Mesenchymal stem cell (in vitro differentiated cells and primary cell): ENCODE results near the gene FAM222B.
"Not testable (repeated sequence)": the region's sequence is repeated elsewhere in the genome, so short reads cannot be mapped to it uniquely, and the experiment has no call there.

Experiments used
- DNase-seq: peaks from one replicate; pipeline ENCODE4 v3.0.0-alpha.2; 2013
- H2AFZ ChIP-seq: one replicate; pipeline ENCODE4 v1.6.1; 2013; ENCODE audit warnings: low read depth, mild to moderate bottlenecking, control low read depth, inconsistent platforms, low read length, moderate library complexity
- H2AK5ac ChIP-seq: 2 replicates; pipeline ENCODE4 v1.6.1; 2013; ENCODE audit warnings: low read length, moderate library complexity, mild to moderate bottlenecking, inconsistent platforms; ENCODE audit not compliant: severe bottlenecking
- H2BK120ac ChIP-seq: one replicate; pipeline ENCODE4 v1.6.1; 2013; ENCODE audit warnings: low read depth, mild to moderate bottlenecking, inconsistent platforms, low read length, moderate library complexity
- H2BK12ac ChIP-seq, 2 experiments: one replicate each; pipeline ENCODE4 v1.6.1; 2013; ENCODE audit warnings: inconsistent platforms in 2 of 2, low read length in 2 of 2, mild to moderate bottlenecking in 2 of 2, moderate library complexity in 2 of 2, control low read depth in 1 of 2
- H2BK15ac ChIP-seq: one replicate; pipeline ENCODE4 v1.6.1; 2013; ENCODE audit warnings: mild to moderate bottlenecking, low read depth, inconsistent platforms; ENCODE audit not compliant: poor library complexity, severe bottlenecking
- H2BK5ac ChIP-seq: 2 replicates; pipeline ENCODE4 v1.6.1; 2013; ENCODE audit warnings: low read depth, mild to moderate bottlenecking, low read length, control low read depth, inconsistent platforms; ENCODE audit not compliant: poor library complexity, severe bottlenecking
- H3K14ac ChIP-seq, 2 experiments: one replicate each; pipeline ENCODE4 v1.6.1; 2013; ENCODE audit warnings: inconsistent platforms in 2 of 2, low read length in 2 of 2, control low read depth in 1 of 2, mild to moderate bottlenecking in 1 of 2, moderate library complexity in 1 of 2
- H3K18ac ChIP-seq, 2 experiments: one replicate each; pipeline ENCODE4 v1.6.1; 2013; ENCODE audit warnings: inconsistent platforms in 2 of 2, low read length in 2 of 2, control low read depth in 1 of 2, low read depth in 1 of 2, mild to moderate bottlenecking in 1 of 2
- H3K23ac ChIP-seq, 2 experiments: one replicate each; pipeline ENCODE4 v1.6.1; 2013; ENCODE audit warnings: inconsistent platforms in 2 of 2, low read length in 2 of 2, mild to moderate bottlenecking in 2 of 2, moderate library complexity in 2 of 2, control low read depth in 1 of 2
- H3K27ac ChIP-seq: 2 replicates; pipeline ENCODE4 v1.5.1; 2013; ENCODE audit warnings: mild to moderate bottlenecking, moderate library complexity, low read length, control low read depth, inconsistent platforms; ENCODE audit not compliant: poor library complexity, severe bottlenecking
- H3K27me3 ChIP-seq, 2 experiments: 2 replicates each; pipeline versions ENCODE4 v1.6.1 to v1.7.0; 2013; ENCODE audit warnings: low read length in 2 of 2, mild to moderate bottlenecking in 2 of 2, moderate library complexity in 2 of 2, control low read depth in 1 of 2, inconsistent platforms in 1 of 2; ENCODE audit not compliant: control insufficient read depth in 1 of 2, insufficient read depth in 1 of 2
- H3K36me3 ChIP-seq, 2 experiments: 2 replicates each; pipeline versions ENCODE4 v1.6.1 to v1.7.0; 2013; ENCODE audit warnings: low read length in 2 of 2, control low read depth in 1 of 2, inconsistent platforms in 1 of 2, low read depth in 1 of 2, mild to moderate bottlenecking in 1 of 2; ENCODE audit not compliant: insufficient read depth in 2 of 2, control insufficient read depth in 1 of 2
- H3K4ac ChIP-seq, 2 experiments: one replicate each; pipeline ENCODE4 v1.6.1; 2013; ENCODE audit warnings: inconsistent platforms in 2 of 2, low read length in 2 of 2, mild to moderate bottlenecking in 2 of 2, moderate library complexity in 2 of 2, control low read depth in 1 of 2, low read depth in 1 of 2
- H3K4me1 ChIP-seq: 2 replicates; pipeline ENCODE4 v1.6.1; 2013; ENCODE audit warnings: low read depth, low read length, control low read depth; ENCODE audit not compliant: control insufficient read depth, insufficient read depth
- H3K4me2 ChIP-seq: 2 replicates; pipeline ENCODE4 v1.6.1; 2013; ENCODE audit warnings: low read length, mild to moderate bottlenecking, inconsistent platforms; ENCODE audit not compliant: poor library complexity, severe bottlenecking
- H3K4me3 ChIP-seq, 2 experiments: 2 replicates each; pipeline versions ENCODE4 v1.5.1 to v1.7.0; 2013; ENCODE audit warnings: low read length in 2 of 2, mild to moderate bottlenecking in 2 of 2, control low read depth in 1 of 2, low read depth in 1 of 2; ENCODE audit not compliant: insufficient read depth in 1 of 2
- H3K79me1 ChIP-seq: replicated peaks from 2 replicates; pipeline ENCODE4 v1.6.1; 2013; ENCODE audit warnings: mild to moderate bottlenecking, control low read depth, low read length, inconsistent platforms; ENCODE audit not compliant: poor library complexity, severe bottlenecking
- H3K9ac ChIP-seq: 2 replicates; pipeline ENCODE4 v1.7.0; 2013; ENCODE audit warnings: mild to moderate bottlenecking, low read length, moderate library complexity
- H3K9me3 ChIP-seq: 2 replicates; pipeline ENCODE4 v1.7.0; 2013; ENCODE audit warnings: mild to moderate bottlenecking, low read length; ENCODE audit not compliant: control insufficient read depth
- H4K8ac ChIP-seq: one replicate; pipeline ENCODE4 v1.6.1; 2013; ENCODE audit warnings: inconsistent platforms, mild to moderate bottlenecking, low read length, moderate library complexity
- H4K91ac ChIP-seq: one replicate; pipeline ENCODE4 v1.6.1; 2013; ENCODE audit warnings: mild to moderate bottlenecking, low read length, inconsistent platforms
- WGBS: methylation state at CpG from one replicate; pipeline ENCODE4 v1.1.7; 2013; ENCODE audit warnings: mixed read lengths; 5-methylcytosine and 5-hydroxymethylcytosine counted together

FAM222B gene

GRCh38 chr17:28723836-28724499 lies 118.6 kb downstream of the FAM222B start:
- H2BK5ac ChIP-seq, H3K23ac ChIP-seq, H2AK5ac ChIP-seq, H2AFZ ChIP-seq, H3K14ac ChIP-seq, H4K91ac ChIP-seq, H3K27ac ChIP-seq, H3K4ac ChIP-seq, H3K18ac ChIP-seq, H2BK120ac ChIP-seq, H3K4me3 ChIP-seq, H3K79me1 ChIP-seq, H2BK15ac ChIP-seq, H3K4me2 ChIP-seq, H4K8ac ChIP-seq, H3K27me3 ChIP-seq, DNase-seq, H2BK12ac ChIP-seq, H3K9me3 ChIP-seq: not testable (repeated sequence)
- Histone ChIP-seq H3K9ac (peak overlapping the region; percentile 75), H3K36me3 (peaks cover 25 to 42% of the 10 kb centered on the region in 2 experiments), H3K4me1 (peaks cover 26% of the 10 kb centered on the region)
- WGBS, result 81% methylated on average over 2 of the region's 4 CpGs

- DNase-seq, result no peak
- peaks cover 25 to 42% of the 10 kb centered on the region in 2 experiments for H3K36me3 ChIP-seq
- peaks cover 29% of the 10 kb centered on the region for H3K4me1 ChIP-seq
- no peak overlapping the region for H2BK15ac ChIP-seq
- no peak overlapping the region for H3K4ac ChIP-seq
- H4K8ac ChIP-seq, result no peak overlapping the region
- H3K9me3 ChIP-seq, result no peaks in the 10 kb centered on the region
- no peak overlapping the region for H2BK5ac ChIP-seq
- no peak overlapping the region for H2AK5ac ChIP-seq
- no peak overlapping the region for H3K18ac ChIP-seq
- WGBS, result 88% methylated on average over 6 of the region's 6 CpGs
- no peak overlapping the region for H3K4me2 ChIP-seq
- no peaks in the 10 kb centered on the region for H3K79me1 ChIP-seq
- no peak overlapping the region for H2BK12ac ChIP-seq
- H3K9ac ChIP-seq, result peak overlapping the region; percentile 32
- no peak overlapping the region for H3K14ac ChIP-seq
- no peak overlapping the region for H2AFZ ChIP-seq
- H3K27ac ChIP-seq, result no peak overlapping the region
- no peaks in the 10 kb centered on the region for H3K27me3 ChIP-seq
- H4K91ac ChIP-seq, result no peak overlapping the region
- no peak overlapping the region for H2BK120ac ChIP-seq
- no peak overlapping the region for H3K4me3 ChIP-seq
- H3K23ac ChIP-seq, result no peak overlapping the region
These were observed 119.3 kb downstream of the FAM222B start for GRCh38 chr17:28723159-28723835.

GRCh38 chr17:28722417-28723158 lies 120.0 kb downstream of the FAM222B start:
- Histone ChIP-seq H3K9ac (peak overlapping the region; percentile 32), H2AFZ (no peak overlapping the region), H2BK12ac (no peak overlapping the region), H4K91ac (no peak overlapping the region), H3K4ac (no peak overlapping the region), H3K9me3 (no peaks in the 10 kb centered on the region), H3K4me2 (no peak overlapping the region), H4K8ac (no peak overlapping the region), H3K79me1 (no peaks in the 10 kb centered on the region), H3K36me3 (peaks cover 25 to 42% of the 10 kb centered on the region in 2 experiments), H3K18ac (no peak overlapping the region), H2BK15ac (no peak overlapping the region), H3K14ac (no peak overlapping the region), H3K23ac (peak overlapping the region in 1 of 2 experiments; percentile 34), H2BK120ac (no peak overlapping the region), H3K4me1 (peaks cover 27% of the 10 kb centered on the region), H3K4me3 (peak overlapping the region in 1 of 2 experiments; percentile 52), H3K27me3 (no peaks in the 10 kb centered on the region), H2AK5ac (no peak overlapping the region), H2BK5ac (no peak overlapping the region), H3K27ac (no peak overlapping the region)
- DNase-seq, result no peak
- WGBS, result 93% methylated on average over 7 of the region's 7 CpGs

GRCh38 chr17:28720997-28721329 lies 121.6 kb downstream of the FAM222B start:
- not testable (repeated sequence) for H4K91ac ChIP-seq
- 27% methylated on average over 19 of the region's 19 CpGs for WGBS

More at GRCh38 chr17:28720997-28721329, 121.6 kb downstream of the FAM222B start:
- not testable (repeated sequence) for H4K8ac ChIP-seq, H3K27me3 ChIP-seq, H2BK120ac ChIP-seq, H2AK5ac ChIP-seq, H2AFZ ChIP-seq, H3K18ac ChIP-seq, H3K4ac ChIP-seq, H3K9me3 ChIP-seq, H2BK5ac ChIP-seq, H3K79me1 ChIP-seq, H2BK12ac ChIP-seq, H3K23ac ChIP-seq, H2BK15ac ChIP-seq, H3K14ac ChIP-seq, DNase-seq
- peak overlapping the region; percentile 50 to 99 for H3K4me3 ChIP-seq
- H3K36me3 ChIP-seq, result peaks cover 26 to 44% of the 10 kb centered on the region in 2 experiments
- peaks cover 26% of the 10 kb centered on the region for H3K4me1 ChIP-seq
- peak overlapping the region; percentile 95 for H3K9ac ChIP-seq
- H3K27ac ChIP-seq, result peak overlapping the region; percentile 16
- peak overlapping the region; percentile 76 for H3K4me2 ChIP-seq
